HL-60/S4 treated with retinoic acid at 250 ng/mL for 4 days and 3 days (cell line): Measurements from ENCODE around the gene SIL1.

Experiments used
- in situ Hi-C: fragments of 300-500 bp; cut with MboI; formaldehyde crosslinking; loops from 2 replicates; pipeline ENCODE4 v1.7.0; 2022; ENCODE audit warnings: low sequenced_read_pairs

Gene SIL1

DNA sequence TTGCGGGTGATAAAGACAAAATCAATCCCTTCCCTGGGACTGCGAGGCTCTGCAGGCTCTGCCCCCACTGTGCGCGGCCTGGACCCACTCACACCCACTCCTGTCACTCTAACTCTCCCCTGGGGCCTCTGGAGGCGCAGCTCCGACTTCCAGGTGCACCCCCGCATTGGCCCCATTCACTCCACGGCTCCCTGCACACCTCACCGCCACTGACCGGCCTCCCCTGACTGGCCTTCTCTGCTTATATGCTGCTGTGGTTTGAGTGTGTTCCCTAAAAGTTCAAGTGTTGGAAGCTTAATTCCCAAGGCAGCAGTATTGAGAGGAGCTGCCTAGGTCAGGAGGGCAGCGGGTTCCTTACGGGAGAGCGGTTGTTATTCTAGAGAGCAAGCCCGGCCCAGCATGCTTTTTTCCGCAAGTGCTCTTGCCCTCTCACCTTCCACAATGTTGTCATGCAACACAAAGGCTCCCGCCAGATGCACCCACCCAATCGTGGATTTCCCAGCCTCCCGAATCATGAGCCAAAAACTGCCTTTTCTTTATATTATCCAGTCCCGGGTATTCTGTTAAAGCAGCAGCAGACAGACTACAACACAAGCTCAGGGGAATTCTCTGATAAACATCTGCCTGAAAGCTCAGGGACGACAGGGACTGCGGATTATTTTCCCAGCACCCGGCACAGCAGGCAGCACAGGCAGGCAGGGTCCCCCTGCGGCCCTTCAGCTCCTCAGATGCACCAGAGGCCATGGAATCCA, 249.5 kb downstream of the SIL1 start:
- in situ Hi-C loops, result no loop called here

DNA sequence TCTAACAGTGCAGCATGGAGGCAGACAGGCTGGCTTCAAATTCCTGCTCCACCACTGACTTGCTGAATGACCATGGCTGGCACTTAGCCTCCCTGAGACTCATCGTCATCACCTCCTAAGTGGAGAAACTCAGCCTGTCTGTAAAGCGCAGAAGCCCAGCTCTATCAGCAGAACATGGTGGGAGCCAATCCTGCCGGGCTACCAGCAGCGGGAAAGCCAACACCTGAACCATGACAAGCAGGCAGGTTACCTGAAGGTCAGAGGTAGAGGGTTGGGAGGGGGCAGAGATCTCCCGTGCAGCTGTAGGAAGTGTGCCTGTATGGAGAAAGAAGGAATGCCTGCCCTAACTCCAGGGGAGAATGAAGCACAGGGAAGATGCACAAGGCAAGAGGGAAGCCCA, 250.4 kb downstream of the SIL1 start:
- in situ Hi-C loops, result no loop called here

DNA sequence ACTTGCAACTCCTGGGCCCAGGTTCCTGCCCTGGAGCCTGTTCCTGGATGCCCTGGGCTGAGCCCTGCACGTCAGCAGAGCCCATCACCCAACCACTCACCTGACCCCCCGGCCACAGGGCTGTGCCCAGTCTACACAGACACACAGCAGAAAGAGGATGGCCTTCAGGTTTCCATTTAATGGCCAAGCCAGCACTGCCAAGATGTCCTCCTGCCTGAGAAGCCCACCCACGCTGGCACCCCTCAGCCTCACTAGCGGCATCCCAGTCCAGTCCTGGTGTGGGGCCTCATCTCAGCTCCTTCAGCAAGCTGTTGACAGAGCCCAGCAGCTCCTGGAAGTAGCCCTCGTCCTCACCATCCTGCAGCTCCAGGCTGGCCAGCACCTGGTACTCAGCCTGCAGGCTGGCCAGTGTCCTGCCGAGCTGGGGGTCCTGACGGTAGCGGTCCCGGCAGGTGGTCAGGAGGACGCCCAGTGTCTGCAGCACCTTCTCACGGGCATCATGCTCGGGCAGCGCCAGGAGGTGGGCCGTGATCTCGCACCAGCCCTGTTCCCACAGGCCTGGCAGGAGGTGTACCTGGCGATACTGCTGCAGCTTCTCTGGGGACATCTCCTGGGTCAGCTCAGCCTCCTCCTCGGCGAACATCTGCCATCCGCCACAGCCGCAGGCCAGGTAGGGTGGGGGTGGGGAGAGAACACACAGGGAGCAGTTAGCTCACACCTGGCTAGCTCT, 251.2 kb downstream of the SIL1 start:
- in situ Hi-C loops, result no loop called here

DNA sequence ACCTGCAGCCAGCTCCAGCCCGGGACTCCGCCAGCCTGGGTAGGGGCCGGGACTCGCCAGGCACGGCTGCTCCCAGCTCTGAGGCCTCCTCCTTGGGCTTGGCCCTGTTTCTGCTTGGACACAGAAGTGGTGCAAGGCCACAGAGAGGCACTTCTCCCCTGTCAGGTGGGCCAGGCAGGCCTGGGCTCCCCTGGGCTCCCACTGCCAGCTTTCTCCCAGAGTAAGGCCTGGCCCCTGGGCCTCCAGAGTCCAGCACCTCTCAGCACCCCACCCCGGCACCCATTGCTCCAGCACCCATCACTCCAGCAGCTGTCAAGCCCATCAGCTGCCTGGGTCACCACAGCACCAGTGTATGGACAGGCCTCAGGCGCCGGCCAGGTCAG, 251.9 kb downstream of the SIL1 start:
- in situ Hi-C loops, result no loop called here

DNA sequence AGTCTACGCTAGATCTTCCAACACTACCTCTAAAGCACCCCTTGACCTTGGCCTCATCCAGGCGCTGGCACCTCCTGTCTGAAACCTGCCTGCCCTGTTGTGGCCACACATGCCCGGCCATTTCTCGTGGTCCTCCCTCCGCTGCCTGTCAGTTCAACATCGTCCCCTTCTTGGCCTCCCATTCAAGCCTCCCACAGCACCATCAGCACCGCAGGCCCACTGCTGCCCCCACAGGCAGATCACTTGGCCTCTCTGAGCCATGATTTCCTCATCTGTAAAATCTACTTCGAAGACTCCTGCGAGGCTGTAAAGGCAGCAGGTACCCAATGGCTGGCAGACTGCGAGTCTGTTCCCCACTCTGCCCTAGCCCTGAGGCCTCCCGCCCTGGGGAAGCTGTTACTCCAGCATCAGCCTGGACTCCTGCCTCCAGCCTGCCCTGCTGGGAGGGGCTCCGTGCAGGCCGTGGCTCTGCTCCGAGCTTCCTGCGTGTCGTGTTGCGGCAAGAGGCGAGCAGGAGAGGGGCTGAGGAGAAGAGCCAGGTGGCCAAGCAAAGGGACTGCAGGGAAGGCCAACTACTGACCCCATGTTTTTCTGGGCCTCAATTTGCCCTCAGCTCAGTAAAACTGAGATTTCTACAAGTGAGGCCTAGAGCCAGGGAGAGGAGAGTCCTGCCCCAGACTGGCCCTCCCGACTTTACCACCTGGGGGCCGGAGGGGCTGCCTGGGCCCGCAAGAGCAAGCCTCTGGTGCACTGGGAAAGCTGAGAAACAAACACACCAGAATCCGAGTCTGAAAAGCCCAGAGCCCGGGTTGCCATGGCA, 252.5 kb downstream of the SIL1 start:
- in situ Hi-C loops, result no loop called here

DNA sequence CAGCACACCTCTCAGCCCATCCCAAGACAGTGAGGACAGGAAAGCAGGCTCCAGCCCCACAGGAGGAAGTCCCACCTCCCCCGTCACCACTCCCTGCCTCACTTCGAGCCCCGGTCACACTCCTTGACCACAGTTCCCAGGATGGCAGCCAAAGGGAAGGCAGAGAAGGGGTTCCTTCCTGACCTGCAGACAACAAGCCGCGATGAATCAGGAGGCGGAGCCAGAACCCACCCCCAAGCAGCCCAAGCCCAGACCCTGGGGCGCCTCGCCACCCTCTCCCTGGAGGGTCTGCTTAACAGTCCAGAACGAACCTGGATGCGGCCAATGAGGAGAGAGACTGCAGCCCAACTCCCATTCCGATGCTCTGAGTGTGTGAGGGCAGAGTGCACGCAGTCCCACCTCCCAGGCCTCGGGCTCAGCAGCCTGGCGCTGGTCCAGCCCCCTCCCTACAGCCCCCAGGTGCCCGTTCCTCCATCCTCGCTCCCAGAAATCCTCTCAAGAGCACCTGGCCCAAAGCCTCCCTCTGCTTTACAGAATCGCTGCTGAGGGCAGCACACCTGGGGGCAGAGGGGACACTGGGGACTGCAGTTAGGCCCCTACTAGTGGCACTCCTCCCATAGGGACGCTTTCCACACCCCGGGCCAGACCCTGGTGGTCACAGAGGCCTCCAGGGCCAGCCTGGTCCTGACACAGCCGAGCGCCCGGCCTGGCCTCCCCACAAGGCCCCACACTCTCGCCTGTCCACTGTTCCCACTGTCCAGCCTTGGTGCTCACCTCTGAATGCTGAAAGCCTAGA, 253.4 kb downstream of the SIL1 start:
- in situ Hi-C loops, result no loop called here

DNA sequence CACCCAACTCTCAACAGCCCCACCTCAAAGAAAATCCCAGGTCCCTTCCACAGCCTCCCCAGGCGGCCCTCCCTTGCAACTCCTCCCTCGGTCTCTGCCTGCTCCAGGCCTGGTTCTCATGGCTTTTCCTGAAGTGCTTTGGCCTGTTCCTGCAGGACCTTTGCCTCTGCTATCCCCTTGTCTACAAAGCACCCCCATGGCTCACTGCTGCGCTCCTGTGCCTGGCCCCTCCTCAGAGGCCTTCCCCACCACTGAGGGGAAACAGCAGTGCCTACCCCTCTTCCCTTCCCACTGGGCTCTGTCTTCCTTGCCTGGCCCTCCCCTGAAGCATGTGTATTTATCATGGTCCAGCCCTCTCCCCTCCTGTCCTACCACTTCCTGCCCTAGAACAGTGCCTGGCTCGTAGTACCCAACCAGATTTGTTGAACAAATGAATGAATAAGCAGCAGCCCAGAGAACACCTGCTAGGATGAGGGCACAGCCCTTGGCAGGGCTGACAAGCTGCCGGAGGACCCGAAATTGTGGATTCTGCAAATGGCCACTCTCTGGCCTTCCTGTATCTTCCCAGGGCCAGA, 254.5 kb downstream of the SIL1 start:
- in situ Hi-C loops, result no loop called here

DNA sequence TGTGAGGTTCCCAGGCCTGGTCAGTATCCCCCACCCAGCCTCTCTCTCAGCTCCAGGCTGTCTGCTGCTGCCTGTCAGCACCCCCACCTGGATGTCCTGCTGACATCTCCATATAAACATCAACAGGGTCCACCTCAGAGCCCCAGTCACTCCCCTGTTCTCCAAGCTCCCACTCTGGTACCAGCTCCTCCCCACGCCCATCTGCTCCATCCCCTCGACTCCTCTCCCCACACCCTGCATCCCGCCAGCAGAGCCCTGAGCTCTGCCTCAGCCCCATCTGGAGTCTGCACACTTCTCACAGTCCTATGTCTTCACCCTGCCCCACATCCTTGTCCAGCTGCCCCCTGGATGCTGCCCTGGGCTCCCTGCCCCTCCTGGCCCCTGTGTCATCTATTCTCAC, 255.3 kb downstream of the SIL1 start:
- in situ Hi-C loops, result no loop called here

DNA sequence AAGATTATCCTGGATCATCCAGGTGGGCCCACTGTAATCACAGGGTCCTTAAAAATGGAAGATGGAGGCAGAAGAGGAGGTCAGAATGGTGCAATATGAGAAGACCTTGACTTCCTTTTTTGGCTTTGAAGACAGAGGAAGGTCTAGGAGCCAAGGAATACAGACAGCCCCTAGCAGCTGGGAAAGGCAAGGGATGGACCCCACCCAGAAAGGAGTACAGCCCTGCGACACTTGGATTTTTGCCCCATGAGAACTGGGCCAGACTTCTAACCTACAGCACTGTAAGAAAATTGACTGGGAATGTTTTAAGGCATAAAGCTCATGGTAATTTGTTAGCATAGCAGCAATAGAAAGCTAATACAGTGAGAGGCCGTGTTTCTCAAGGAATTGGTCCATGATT, 256.1 kb downstream of the SIL1 start:
- in situ Hi-C loops, result no loop called here

DNA sequence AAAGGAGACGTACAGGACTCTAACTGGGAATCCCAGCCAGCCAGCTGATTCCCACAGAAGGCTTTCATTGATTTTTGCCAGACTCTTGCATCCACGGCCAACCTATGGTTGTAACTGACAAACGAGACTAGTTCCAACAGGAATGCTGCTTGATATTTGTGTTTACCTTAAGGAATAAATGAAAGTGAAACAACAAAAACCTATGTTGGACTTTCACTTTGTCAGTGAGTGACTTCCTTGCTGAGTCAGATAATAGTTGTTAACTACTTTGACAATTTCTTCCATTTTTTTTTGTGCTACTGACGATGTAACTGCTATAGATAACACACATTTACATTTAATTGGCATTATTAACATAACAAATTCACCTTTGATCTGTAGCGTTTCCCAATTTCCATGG, 259.6 kb downstream of the SIL1 start:
- in situ Hi-C loops, result no loop called here

DNA sequence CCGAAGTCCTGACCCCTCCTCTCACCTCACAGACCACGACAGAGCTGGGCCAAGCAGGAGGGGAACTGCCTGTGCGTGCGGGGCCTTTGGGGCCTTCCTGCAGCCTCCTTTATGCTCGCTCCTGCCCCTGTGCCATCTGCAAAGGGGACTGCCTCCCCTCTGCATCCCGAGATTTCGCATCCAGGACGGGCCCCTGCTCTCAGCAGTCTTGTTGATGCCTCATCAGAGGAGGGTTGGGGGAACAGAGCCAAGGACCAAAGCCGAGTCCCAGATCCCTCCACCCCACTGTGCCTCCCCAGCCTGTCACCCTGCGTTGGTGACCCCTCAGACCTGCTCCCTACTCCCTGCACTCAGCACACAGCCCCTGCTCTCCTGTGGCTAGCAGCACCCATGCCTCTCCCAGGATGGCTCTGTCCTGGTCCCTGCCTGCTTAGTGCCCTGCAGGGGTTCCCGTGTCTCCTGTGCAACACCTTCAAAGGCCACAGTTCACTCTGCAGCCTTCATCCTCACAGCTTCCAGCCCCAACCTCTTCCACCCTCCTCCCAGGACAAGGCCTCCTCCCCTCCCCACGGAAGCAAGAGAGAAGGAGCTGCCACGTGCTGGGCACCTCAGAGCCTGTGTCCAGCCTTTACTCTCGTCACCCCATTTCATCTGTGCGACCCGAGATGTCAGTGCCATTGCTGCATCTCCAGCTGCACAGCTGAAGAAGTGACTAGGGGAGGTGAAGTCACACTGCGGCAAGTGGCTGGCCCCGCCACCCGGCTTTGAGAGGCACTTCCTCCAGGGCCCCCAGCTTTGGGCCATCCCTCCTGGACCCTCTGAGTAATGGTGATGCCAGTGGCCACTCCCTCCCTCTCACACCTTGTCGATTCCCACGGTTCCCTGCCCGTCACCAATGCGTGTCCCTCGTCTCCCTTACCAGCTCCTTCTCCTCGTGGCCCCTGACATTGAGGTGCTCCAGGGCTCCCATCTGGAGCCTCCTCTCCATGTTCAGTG, 260.5 kb downstream of the SIL1 start:
- in situ Hi-C loops, result no loop called here

DNA sequence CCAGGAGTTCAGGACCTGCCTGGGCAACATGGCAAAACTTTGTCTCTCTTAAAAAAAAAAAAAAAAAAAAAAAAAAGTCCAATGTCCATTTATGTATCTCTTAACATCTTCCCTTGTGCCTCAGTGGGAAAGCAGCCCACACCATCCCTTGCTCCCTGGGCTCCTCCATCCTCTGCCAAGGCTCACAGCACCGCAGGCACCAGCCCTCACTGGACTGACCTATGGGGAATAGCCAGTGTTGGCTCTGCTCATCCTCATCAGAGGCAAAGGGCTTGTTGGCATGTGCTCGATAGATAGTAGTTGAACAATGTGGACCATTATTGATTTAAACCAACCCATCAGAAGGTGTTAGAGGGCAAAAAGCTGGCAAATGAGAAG, 261.2 kb downstream of the SIL1 start:
- in situ Hi-C loops, result no loop called here

DNA sequence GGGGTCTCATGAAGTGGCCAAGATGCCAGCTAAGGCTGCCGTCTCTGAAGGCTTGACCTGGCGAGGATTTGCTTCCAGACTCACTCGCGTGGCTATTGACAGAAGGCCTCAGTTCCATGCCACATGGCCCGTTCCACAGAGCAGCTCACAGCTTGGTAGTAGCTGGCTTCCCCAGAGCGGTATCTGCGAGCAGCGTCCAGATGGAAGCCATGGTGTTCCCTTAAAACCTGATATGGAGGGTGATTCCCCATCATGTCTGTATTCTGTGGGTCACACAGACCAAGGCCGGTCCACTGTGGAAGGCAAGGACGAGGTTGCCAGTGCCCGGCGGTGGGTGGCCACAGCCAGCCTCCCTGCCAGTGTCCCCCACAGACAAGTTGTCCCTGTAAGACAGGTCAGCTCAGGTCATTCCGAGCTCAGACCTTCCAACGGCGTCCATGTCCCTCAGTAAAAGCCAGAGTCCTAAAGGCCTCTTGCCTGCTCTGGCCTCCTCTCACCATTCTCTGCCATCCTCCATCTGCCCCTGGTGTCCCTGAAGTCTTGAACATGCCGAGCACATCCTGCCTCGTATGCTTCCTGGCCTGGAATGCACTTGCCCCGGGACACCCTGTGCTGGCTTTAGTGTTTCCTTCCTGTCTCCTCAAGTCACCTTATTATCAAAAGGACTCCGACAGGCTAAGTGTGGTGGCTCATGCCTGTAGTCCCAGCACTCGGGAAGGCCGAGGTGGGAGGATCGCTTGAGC, 261.8 kb downstream of the SIL1 start:
- in situ Hi-C loops, result no loop called here

DNA sequence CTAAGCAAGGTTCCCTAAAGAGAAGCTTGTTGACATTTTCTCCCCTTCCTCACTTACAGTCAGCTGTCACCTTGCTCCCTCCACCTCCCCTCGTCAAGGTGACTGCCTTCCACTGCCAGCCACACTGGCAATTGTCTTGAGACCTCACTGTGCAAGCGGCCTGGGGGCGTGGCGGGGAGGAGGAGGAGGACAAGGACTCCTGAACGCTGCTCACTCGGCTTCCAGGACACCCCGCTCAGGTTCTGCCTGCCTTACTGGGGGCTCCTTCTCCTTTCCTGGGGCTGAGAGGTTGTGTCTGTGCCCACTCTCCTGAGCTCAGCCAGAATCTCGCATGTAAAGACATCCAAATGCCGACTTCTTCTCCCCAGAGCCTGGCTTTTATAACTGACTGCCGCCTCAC, 262.7 kb downstream of the SIL1 start:
- in situ Hi-C loops, result no loop called here

DNA sequence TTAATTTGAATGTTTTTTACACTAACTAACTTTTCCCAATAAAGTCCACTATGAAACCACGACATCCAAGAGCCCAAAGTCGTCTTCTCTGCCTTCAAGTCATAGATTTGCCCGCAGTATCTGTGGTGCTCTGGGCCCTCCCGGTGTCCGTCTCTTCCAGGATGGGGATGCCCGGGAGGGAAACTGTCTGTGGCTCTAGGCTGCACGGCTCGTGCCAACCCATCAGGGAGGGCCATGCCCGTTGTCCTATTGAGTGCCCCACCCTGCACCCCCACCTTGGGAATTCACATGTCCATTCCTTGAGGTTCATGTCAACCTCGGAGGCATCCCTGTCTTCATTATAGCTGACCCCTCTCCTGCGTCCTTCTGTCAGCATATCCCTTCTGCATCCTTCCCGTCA, 263.2 kb downstream of the SIL1 start:
- in situ Hi-C loops, result no loop called here

DNA sequence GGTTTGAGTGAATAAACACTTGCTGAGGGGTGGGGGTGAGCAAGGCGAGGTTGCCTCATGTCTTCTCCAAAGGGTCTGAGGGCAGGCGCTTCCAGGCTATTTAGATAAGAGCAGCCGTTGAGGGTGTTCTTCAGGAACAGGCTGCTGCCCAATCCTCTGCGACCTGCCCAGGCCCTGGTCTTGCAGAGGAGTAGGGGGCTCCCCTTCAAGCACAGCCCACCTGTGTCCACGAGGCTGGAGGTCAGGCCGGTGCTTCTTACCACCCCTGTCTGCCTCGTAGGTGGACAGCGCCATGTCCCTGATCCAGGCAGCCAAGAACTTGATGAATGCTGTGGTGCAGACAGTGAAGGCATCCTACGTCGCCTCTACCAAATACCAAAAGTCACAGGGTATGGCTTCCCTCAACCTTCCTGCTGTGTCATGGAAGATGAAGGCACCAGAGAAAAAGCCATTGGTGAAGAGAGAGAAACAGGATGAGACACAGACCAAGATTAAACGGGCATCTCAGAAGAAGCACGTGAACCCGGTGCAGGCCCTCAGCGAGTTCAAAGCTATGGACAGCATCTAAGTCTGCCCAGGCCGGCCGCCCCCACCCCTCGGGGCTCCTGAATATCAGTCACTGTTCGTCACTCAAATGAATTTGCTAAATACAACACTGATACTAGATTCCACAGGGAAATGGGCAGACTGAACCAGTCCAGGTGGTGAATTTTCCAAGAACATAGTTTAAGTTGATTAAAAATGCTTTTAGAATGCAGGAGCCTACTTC, 264.5 kb downstream of the SIL1 start:
- in situ Hi-C loops, result no loop called here

DNA sequence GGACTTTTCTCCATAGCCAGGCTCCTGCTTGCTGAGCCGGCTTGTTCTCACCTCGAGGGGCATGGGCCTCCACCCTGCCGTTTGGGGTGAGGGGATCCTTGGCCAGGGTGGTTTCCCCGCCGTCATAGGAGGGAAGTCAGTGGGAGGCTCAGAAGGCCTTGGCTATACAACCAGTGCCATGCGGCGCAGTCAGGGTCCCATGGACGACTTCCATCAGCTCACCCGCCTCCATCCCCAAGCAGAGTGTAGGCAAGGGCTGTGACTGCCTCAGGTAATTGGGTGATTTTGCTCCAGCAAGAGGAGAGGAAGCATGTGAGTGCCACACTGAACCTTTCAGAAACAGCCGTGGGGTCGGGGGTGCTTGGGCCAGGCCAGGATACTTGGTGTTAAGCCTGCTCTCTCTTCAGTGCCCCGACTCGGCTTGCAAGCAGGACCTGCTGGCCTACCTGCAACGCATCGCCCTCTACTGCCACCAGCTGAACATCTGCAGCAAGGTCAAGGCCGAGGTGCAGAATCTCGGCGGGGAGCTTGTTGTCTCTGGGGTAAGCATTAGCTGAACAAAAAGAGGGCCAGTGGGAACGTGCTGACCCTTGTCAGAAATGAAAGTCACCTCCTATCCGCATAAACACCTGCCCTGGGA, 265.9 kb downstream of the SIL1 start:
- in situ Hi-C loops, result no loop called here
